Loucy (cell line): ENCODE measurements around the gene MDM2.
A peak's percentile ranks its signal among the peaks of the same experiment; 100 is the strongest.
"Not testable (repeated sequence)": the region's sequence is repeated elsewhere in the genome, so short reads cannot be mapped to it uniquely, and the experiment has no call there.

Source experiments
- H2AFZ ChIP-seq: fragments of 200-600 bp; sonication (generic); 2 replicates; pipeline ENCODE4 v1.6.0; 2016; ENCODE audit warnings: antibody characterized with exemption, mild to moderate bottlenecking, low read length, moderate library complexity
- H3F3A ChIP-seq: fragments of 200-600 bp; 2 replicates; pipeline ENCODE4 v1.6.0; 2016; ENCODE audit warnings: antibody characterized with exemption, low read depth, mild to moderate bottlenecking
- H3K27me3 ChIP-seq: fragments of 200-600 bp; sonication (generic); 2 replicates; pipeline ENCODE4 v1.6.1; 2014; ENCODE audit warnings: low read length, mild to moderate bottlenecking; ENCODE audit not compliant: insufficient read depth, poor library complexity, severe bottlenecking
- H3K36me3 ChIP-seq: fragments of 200-600 bp; sonication (generic); 2 replicates; pipeline ENCODE4 v1.6.1; 2016; ENCODE audit warnings: low read length; ENCODE audit not compliant: insufficient read depth
- H3K4me1 ChIP-seq: fragments of 200-600 bp; sonication (generic); 2 replicates; pipeline ENCODE4 v1.5.1; 2014; ENCODE audit warnings: low read length, mild to moderate bottlenecking; ENCODE audit not compliant: insufficient read depth, poor library complexity, severe bottlenecking
- H3K4me2 ChIP-seq: fragments of 200-600 bp; sonication (generic); 2 replicates; pipeline ENCODE4 v1.6.0; 2014; ENCODE audit warnings: antibody characterized with exemption, low read length, low read depth, mild to moderate bottlenecking; ENCODE audit not compliant: poor library complexity, severe bottlenecking
- H3K4me3 ChIP-seq: fragments of 200-600 bp; sonication (generic); 2 replicates; pipeline ENCODE4 v1.5.1; 2014; ENCODE audit warnings: low read length, mild to moderate bottlenecking, mixed read lengths; ENCODE audit not compliant: poor library complexity, severe bottlenecking
- H3K79me2 ChIP-seq: fragments of 200-600 bp; sonication (generic); 2 replicates; pipeline ENCODE4 v1.6.1; 2014; ENCODE audit warnings: low read length; ENCODE audit not compliant: insufficient read depth
- H3K9ac ChIP-seq: fragments of 200-600 bp; sonication (generic); 2 replicates; pipeline ENCODE4 v1.6.0; 2014; ENCODE audit warnings: mild to moderate bottlenecking, low read depth, low read length, moderate library complexity; ENCODE audit not compliant: poor library complexity, severe bottlenecking
- H3K9me2 ChIP-seq: fragments of 200-600 bp; sonication (generic); replicated peaks from 2 replicates; pipeline ENCODE4 v1.6.1; 2016; ENCODE audit warnings: low read depth, low read length, mixed read lengths
- H3K9me3 ChIP-seq: fragments of 200-600 bp; sonication (generic); 2 replicates; pipeline ENCODE4 v1.6.1; 2014; ENCODE audit warnings: mild to moderate bottlenecking, antibody characterized with exemption, low read length, low read depth; ENCODE audit not compliant: insufficient read depth
- H4K20me1 ChIP-seq: fragments of 200-600 bp; sonication (generic); 2 replicates; pipeline ENCODE4 v1.6.0; 2014; ENCODE audit warnings: antibody characterized with exemption, low read length, mild to moderate bottlenecking; ENCODE audit not compliant: insufficient read depth, poor library complexity, severe bottlenecking
- EZH2phosphoT487 ChIP-seq: fragments of 200-600 bp; IDR thresholded peaks from 2 replicates; pipeline ENCODE4 v1.6.1; 2018; ENCODE audit warnings: antibody characterized with exemption, mild to moderate bottlenecking, moderate library complexity, borderline replicate concordance
- TF ChIP-seq, protein P1 (sequence below): fragments of 200-600 bp; sonication (generic); conservative IDR thresholded peaks from 2 replicates; pipeline ENCODE4 v1.5.1; 2014; ENCODE audit warnings: mild to moderate bottlenecking, antibody characterized with exemption, low read length

The MDM2 gene

DNA sequence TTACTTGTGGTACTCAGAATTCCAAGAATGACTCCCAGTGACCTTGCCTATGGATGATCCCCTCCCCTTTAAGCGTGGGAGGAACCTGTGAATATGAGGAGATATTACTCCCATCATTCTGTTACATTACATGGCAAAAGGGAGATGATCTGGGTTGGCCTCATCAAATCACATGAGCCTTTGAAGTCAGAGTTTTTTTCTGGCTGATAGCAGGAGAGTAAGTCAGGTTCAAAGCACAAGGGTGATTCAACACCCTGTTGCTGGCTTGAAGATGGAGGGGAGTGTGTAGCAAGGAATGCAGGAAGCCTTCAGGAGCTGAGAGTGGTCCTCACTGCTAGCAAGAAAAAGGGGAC, 9.1 kb upstream of the MDM2 start:
- Histone ChIP-seq H4K20me1 (no peaks in the 10 kb centered on the region), H3K27me3 (no peaks in the 10 kb centered on the region), H3K9ac (no peak overlapping the region), H3K36me3 (no peaks in the 10 kb centered on the region), H3K9me3 (no peaks in the 10 kb centered on the region), H3K4me2 (no peak overlapping the region), H2AFZ (no peak overlapping the region), H3K79me2 (no peaks in the 10 kb centered on the region), H3K4me1 (peaks cover 5% of the 10 kb centered on the region), H3K4me3 (no peak overlapping the region), H3K9me2 (no peaks in the 10 kb centered on the region), H3F3A (no peaks in the 10 kb centered on the region)
- TF ChIP-seq, protein P1, sequence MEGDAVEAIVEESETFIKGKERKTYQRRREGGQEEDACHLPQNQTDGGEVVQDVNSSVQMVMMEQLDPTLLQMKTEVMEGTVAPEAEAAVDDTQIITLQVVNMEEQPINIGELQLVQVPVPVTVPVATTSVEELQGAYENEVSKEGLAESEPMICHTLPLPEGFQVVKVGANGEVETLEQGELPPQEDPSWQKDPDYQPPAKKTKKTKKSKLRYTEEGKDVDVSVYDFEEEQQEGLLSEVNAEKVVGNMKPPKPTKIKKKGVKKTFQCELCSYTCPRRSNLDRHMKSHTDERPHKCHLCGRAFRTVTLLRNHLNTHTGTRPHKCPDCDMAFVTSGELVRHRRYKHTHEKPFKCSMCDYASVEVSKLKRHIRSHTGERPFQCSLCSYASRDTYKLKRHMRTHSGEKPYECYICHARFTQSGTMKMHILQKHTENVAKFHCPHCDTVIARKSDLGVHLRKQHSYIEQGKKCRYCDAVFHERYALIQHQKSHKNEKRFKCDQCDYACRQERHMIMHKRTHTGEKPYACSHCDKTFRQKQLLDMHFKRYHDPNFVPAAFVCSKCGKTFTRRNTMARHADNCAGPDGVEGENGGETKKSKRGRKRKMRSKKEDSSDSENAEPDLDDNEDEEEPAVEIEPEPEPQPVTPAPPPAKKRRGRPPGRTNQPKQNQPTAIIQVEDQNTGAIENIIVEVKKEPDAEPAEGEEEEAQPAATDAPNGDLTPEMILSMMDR = no peak
- TF ChIP-seq EZH2phosphoT487 = no peak

DNA sequence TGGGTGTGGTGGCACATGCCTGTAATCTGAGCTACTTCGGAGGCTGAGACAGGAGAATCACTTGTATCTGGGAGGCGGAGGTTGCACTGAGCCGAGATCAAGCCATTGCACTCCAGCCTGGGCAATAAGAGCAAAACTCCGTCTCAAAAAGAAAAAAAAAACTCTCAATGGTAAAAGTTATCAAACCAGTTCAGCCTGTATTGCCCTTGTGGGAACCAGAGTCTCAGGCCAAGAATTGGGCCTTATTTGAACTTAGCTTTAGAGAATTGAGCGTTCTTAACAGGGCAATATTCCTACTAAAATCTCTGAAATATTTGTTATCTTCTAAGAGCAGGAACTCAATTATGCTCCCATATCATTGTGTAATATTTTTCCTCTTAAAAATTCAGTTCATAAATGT, 7.7 kb upstream of the MDM2 start:
- no peak for TF ChIP-seq EZH2phosphoT487
- TF ChIP-seq, protein P1 = no peak
- no peaks in the 10 kb centered on the region for H3K9me3 ChIP-seq
- H3K9ac ChIP-seq = no peak overlapping the region
- H4K20me1 ChIP-seq = no peaks in the 10 kb centered on the region
- no peaks in the 10 kb centered on the region for H3K27me3 ChIP-seq
- H2AFZ ChIP-seq = no peak overlapping the region
- no peak overlapping the region for H3K4me3 ChIP-seq
- H3K4me1 ChIP-seq = peaks cover 5% of the 10 kb centered on the region
- no peaks in the 10 kb centered on the region for H3F3A ChIP-seq
- no peaks in the 10 kb centered on the region for H3K79me2 ChIP-seq
- no peaks in the 10 kb centered on the region for H3K36me3 ChIP-seq
- no peak overlapping the region for H3K4me2 ChIP-seq
- no peaks in the 10 kb centered on the region for H3K9me2 ChIP-seq

- H3K79me2 ChIP-seq, H3K4me2 ChIP-seq, H3K9ac ChIP-seq, H4K20me1 ChIP-seq, H3K9me3 ChIP-seq, H3K36me3 ChIP-seq, H3K4me1 ChIP-seq, H3K4me3 ChIP-seq, H2AFZ ChIP-seq, H3K27me3 ChIP-seq, H3F3A ChIP-seq, H3K9me2 ChIP-seq: not testable (repeated sequence)
These were observed 6.9 kb upstream of the MDM2 start for GRCh38 chr12:68801124-68801523.

GRCh38 chr12:68802372-68802745, 5.6 kb upstream of the MDM2 start:
- H3K4me3 ChIP-seq, H3K9me3 ChIP-seq, H3F3A ChIP-seq, H3K9ac ChIP-seq, H3K9me2 ChIP-seq, H4K20me1 ChIP-seq, H3K27me3 ChIP-seq, H3K36me3 ChIP-seq, H3K4me2 ChIP-seq, H3K79me2 ChIP-seq, H3K4me1 ChIP-seq: not testable (repeated sequence)
- H2AFZ ChIP-seq = peak overlapping the region; percentile 89; the same call in 1 of the 2 replicates

DNA sequence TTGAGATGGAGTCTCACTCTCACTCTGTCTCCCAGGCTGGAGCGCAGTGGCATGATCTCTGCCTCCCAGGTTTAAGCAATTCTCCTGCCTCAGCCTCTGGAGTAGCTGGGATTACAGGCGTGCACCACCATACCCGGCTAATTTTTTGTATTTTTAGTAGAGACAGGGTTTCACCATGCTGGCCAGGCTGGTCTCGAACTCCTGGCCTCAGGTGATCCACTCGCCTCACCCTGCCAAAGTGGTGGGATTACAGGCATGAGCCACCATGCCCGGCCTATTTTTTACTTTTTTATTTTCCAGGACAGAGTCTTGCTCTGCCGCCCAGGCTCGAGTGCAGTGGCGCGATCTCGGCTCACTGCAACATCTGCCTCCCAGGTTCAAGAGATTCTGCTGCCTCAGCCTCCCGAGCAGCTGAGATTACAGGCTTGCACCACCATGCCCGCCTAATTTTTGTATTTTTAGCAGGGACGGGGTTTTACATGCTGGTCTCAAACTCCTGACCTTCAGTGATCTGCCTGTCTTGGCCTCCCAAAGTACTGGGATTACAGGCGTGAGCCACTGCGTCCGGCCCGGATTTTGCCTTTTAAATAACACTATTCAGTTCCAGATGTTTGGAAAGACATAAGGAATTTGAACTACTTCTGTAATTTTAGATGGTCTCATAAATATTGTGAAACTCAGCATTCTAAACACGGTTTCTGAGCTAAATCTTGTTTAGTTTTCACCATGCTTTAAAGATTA, 4.9 kb upstream of the MDM2 start:
- not testable (repeated sequence) for H3K9ac ChIP-seq, H2AFZ ChIP-seq

More for the DNA sequence above, 4.9 kb upstream of the MDM2 start:
- H3K4me3 ChIP-seq, H3K36me3 ChIP-seq, H3K4me1 ChIP-seq, H3K27me3 ChIP-seq, H3K79me2 ChIP-seq, H3K4me2 ChIP-seq, H3K9me3 ChIP-seq, H4K20me1 ChIP-seq, H3F3A ChIP-seq, H3K9me2 ChIP-seq: not testable (repeated sequence)
